GM18498 (cell line): Measurements from ENCODE around the gene IPCEF1.
"Not testable (repeated sequence)": the region's sequence is repeated elsewhere in the genome, so short reads cannot be mapped to it uniquely, and the experiment has no call there.

Experiments used
- ATAC-seq: cut with Tn5 transposase; IDR thresholded peaks from one replicate; pipeline ENCODE4 v1.9.1; 2021; ENCODE audit warnings: mild to moderate bottlenecking, moderate library complexity; ENCODE audit not compliant: unreplicated experiment

Gene IPCEF1

DNA sequence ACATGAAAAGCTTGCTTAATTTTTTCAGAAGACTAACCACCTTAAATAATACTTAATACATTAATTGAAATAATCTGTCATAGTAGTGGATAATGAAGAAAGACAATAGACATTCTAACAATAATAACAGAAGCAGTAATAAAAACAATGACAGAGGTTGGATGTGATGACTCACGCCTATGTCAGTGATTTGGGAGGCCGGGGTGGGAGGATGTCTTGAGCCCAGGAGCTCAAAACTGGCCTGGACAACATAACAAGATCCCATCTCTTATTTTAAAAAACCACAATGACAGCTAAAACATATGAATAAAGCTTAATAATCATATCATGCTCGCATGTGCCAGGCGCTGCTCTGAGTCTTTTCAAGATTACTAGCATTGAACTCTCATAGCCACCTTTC is 105.5 kb downstream of the IPCEF1 start:
- ATAC-seq, result no peak

DNA sequence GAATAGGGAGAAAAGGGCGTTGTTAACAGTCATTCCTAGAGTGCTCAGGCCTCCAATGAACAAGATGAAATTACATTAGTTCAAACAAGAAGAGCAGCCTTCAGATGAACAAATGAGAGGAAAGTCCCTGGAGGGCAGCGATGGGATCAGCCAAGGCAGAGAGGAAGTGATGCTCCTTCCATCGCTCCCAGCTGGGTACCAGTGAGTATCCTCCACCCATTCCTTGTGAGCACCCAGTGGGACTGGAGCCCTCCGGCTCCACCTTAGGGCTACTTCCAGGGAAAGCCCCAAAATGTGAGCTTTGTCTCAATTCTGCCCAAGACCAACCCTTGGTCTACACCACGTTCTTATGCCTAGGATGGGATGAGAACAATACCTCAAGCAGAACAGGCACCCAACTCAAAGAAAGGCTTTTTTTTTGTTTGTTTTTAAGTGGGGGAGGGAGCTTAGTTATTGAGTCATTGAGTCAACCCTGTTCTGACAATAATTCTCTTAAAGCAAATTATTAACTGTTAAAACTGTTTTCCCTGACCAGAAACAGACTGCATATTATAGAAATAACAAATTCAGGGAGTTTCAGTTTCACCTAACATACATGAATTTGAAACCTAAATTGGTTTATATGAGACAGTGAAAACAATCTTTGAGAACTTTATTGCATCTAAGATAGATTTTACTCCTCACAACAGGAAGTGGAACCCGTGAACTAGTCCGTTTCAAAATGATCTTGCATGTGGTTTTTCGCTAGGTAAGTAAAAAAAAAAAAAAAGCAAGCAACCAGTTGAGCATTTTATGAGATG is 106.9 kb downstream of the IPCEF1 start:
- ATAC-seq, result peak; percentile 65

DNA sequence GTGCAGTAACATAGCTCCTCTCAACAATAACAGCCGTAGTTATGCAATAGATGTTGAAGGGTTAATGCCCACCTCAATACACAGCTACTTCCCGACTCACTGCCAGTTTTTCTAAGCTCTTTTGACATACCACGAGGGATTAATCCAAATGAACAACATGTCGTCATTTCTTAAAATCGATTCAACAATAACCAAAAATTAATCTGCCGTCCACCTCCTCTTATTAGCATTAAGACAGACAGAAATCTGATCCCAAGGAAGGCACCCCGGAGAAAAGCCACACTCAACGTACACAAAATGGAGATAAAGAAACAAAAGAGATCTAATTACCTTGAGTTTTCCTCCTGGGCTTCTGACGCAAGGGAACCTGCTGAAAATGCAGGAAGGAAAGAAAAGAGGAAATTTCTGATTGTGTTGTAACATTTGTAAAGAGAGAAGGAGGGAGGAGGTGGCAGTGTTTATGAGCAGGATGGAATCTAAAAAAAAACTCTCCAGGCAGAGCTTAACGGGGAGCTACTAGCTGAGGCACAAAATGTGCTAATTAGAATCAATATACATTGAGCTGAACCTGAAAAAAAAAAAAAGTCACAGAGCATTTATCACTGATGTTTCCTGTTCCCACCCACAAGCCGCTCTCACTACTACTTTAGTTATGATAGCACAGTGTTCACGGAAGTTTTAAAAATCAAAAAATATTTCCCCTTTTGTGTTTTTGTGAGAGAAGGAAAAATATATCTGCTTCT is 109.3 kb downstream of the IPCEF1 start:
- ATAC-seq, result peak; percentile 39

DNA sequence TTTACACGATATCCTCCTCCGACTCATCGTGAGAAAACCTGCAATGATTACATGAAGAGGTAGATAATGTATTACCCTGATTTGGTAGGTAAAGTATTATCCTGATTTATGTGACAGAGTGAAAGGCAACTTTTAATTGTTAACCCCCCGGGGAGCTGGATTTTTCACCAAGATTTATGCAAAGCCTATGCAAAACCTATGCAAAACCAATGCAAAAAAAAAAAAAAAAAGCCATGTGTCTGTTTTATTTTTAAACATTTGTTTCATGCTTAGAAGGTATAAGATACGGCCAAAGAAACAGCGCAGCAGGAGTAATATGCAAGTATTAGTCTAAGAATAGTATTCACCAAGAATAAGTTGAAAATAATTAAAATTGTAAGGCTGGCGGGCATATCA is 109.9 kb downstream of the IPCEF1 start:
- ATAC-seq, result no peak

DNA sequence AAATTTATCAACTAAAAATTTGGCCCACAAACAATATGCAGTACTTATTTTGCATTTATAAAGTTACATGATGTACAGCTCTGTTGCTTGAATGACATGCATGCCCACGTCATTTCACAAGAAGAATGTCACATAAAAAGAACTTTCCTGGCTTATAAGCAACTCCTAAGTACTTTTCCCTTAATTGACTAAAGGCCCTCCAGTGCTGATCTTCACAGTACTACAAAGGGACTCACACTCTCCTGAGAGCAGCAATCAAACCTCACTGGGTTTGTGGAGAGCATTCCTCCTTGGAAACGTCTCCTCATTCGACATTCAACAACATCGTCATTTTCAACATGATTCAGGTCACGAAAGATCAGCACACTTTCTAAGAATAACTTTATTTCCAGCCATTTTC is 111.1 kb downstream of the IPCEF1 start:
- ATAC-seq, result no peak

DNA sequence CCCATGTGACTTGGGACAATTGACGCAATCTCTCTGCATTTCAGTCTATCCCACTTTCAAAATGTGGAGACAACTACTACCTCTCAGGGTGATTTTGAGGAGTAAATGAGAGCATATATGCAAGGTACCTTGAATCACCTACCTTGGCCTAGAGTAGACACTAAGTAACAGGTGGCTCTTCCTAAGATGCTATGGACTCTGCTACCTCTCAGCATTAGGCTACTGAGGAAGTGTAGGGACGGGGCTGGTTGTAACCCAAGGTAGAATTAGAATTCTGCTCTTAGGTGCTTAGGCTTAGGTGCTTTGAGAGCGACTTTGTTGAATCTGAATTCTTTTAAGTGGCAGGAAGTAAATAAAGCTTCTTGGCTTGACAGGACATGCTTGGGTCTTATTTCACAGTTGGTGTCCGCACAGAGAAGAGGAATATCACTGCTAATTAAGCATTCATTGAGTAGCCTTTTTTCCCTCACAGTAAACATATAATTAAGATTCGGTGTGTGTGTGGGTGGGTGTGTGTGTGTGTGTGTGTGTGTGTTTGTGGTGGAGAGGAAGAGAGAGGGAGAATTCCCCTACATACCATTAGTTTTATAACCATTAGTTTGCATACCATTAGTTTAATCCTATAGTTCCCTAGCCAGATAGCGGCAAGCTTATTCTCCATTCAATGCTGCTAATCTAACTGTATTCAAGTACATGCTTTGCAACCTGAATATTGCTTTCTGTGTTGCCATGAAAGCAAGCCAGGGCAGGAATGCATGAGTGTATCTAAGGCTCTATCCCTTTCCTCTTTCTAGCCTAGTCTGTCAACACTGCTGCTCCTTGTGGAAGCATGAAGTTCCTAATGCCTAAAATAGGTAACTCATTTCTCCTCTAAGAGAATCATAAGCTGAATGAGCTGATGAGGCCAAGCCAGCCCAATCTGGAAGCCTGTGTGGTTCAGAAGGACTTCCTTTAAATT is 112.5 kb downstream of the IPCEF1 start:
- no peak for ATAC-seq

DNA sequence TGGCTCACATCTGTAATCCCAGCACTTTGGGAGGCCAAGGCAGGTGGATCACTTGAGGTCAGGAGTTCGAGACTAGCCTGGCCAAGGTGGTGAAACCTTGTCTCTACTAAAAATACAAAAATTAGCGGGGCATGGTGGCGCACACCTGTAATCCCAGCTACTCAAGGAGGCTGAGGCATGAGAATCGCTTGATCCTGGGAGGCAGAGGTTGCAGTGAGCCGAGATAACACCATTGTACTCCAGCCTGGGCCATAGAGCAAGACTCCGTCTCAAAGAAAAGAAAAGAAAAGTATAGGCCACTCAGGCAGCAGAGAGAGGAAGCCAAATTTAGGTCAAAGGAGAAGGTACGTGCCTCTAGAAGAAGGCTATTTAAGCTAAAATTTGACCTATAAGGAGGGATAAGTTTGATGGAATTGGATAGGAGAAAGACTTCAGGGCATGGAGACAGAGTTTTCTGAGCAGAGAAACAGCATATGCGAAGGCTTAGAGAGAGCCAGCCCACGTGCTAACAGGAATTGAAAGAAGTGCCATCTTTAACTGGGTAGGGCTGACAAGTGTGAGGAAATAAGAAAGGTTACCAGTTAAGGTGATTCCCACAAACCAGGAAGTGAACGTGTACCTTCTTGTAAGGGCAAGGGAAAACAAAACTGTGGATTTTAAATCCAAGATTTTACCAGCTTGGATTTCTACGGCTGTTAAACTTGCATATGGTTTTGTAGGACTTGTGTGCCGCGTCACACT is 113.8 kb downstream of the IPCEF1 start:
- ATAC-seq, result no peak

DNA sequence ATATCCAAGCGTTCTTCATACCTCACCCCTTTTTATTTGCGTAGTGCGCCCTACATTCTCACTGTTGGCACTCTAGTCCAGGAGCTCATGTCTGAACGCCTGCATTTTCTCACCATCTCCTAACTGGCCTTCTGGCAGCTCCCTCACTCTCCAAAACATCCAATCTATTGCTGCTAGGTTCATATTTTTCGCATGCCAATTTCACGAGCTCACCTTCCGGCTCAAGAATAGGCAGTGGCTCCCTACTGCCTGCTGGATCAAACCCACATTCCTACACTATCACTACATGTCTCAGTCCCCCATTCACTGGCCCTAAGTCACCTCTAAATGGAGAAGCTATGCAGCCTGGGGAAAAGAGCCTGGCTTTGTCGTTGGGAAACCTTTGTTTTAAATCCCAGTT is 115.0 kb downstream of the IPCEF1 start:
- no peak for ATAC-seq

DNA sequence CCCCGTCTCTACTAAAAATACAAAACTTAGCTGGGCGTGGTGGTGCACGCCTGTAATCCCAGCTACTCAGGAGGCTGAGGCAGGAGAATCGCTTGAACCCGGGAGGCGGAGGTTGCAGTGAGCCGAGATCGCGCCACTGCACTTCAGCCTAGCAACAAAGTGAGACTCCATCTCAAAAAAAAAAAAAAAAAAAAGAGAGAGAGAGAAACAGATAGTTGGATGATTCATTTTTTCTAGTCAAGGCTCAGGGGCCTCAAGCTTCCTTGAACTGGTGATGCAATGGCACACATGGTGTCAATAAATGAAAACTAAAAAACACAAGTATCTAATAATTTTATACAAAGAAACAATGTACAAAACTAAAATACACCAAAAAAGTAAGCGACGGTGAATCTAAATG is 115.5 kb downstream of the IPCEF1 start:
- not testable (repeated sequence) for ATAC-seq

DNA sequence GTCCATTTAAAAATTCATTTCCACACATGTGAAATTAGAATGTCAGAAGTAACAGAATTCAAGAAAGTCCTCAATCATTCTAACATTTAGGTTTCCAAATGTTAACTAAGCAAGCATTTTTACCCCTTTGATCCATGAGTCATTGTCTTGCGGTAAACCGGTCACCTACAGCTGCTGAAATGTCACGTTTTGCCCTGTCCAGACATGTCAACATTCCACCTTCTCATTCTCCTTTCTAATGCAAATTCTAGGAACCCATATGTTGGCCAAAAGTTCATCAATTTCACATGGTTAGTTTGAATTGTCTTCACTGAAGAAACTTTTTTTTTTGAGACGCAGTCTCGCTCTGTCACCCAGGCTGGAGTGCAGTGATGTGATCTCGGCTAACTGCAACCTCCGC is 117.2 kb downstream of the IPCEF1 start:
- peak; percentile 48 for ATAC-seq

DNA sequence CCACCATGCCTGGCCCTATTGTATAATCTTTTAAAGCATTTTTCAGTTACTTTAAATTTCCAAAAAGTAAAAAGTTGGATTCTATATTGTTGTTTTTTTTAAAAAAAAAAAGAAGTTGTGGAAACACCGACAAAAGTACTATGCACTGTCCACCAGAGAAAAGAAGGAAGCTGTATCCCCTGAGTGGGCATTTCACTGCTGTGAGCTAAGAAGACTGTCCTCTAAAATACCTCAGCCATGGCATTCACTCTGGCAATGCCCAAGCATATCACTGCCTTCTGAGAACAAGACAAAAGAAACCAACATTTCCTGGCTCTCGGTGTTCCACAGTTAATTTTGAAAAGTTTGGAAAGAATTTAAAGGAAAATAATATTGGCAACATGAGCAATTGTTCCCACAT is 117.8 kb downstream of the IPCEF1 start:
- ATAC-seq, result no peak

DNA sequence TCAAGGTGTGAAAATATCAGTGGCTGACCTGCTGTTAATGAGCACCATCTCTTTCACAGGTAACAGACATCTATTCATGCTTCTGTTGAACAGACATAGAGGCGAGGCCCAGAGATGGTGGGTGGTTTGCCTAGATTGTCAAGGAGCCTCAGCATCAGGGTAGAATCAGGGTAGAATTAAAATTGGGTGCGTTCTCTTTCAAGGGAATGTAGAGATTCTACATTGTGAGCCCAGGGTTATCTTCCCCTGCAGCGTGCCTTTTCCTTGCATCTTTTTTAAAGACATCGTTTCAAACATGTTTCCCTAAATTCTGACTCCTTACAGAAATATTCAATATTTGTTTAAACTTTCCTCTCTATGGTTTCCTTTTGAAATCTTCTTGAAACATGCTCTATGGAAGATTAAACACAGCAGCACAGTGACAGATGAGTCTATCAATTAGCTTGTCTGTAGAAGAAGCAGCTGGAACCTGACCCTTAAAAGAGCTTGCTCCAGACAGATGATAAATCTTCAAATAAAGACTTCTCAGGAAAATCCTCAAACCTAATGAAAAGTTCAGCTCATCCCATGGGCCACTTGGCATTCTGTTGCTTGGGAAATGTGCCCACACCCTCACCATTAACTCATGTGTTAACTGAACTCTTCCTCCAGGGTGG is 119.8 kb downstream of the IPCEF1 start:
- no peak for ATAC-seq

DNA sequence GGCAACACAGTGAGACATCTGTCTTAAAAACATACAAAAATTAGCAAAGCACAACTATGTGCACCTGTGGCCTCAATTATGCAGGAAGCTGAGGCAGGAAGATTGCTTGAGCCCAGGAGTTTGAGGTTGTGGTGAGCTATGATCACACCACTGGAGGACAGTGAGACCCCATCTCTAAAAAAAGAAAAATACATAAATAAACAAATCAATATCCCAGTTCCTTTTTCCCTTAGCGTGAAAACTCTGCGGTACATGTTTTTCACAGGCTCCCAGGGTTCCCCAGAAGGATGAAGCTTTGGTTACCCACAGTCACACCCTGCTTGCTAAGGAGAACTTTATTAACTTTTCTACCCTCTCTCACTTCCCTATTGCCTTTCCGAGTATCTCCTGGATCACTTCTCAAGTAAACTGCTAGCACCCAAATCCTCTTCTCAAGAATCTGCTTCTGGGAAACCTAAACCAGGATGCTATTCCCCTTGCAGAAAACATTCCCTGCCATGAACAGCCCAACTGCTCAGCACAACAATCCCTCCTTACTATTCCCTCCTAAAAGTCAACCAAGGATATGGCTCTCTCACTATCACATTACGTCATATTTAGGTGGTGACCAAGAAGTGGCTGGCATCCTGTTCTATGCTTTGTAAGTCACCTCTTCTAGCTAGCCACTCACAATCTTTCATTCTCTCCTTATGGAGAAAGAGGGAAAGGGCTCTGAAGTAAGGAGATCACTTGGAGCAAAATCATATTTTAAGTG is 122.4 kb downstream of the IPCEF1 start:
- peak; percentile 66 for ATAC-seq

DNA sequence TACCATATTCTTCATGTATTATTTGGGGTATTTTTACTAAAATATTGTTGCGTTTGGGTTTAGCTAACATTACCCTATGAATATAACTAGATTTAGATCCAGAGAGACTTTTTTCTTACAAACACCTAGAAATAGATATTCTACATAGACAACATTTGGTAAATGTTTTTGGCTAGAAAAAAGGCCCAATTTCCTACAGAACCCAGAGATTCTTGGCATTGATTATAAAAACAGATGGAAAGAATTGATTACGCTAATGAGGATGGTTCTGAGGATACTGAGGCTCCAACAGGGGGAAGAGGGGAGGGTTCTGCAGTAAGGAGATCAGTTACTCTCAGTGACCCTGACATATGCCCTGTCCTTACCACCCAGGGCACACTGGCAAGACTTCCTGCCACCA is 123.2 kb downstream of the IPCEF1 start:
- no peak for ATAC-seq

DNA sequence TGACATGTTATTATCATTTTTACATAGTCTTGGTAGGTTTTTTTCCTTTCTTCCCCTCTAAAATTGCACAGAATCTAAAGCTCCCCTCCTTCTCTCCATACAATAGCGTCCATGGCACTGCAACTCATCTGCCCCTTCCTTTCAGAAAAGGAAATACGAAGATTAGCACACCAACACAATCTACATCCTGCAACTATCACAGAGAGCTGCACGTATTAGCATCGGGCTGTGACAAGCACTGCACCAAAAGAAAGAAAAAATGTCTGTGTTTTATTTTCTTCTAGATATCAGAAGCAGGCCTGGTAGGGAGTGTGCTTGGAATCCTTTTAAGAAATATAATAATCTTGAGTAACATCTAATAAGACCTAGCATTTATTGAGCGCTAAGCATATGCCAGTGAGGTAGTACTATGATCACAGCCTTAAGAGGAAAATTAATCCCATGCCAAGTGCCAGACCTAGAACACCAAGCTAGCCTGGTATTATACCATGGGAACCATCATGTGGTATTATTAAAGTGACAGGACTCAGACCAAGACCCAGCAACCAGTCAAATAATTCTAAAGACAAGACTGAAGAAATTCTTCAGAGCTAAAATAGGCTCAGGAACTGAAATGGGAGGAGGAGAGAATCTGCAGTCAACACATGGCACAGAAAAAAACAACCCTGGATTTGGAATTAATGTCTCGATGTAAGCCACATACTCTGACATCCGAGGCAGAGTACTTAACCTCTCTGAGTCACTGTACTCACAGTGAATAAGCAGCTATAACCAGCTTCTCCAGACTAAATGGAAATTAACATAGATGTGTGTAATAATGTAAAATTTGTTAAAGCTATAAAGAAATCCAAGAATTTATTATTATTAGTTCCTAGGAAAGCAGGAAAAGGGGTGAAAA is 124.3 kb downstream of the IPCEF1 start:
- ATAC-seq, result no peak

DNA sequence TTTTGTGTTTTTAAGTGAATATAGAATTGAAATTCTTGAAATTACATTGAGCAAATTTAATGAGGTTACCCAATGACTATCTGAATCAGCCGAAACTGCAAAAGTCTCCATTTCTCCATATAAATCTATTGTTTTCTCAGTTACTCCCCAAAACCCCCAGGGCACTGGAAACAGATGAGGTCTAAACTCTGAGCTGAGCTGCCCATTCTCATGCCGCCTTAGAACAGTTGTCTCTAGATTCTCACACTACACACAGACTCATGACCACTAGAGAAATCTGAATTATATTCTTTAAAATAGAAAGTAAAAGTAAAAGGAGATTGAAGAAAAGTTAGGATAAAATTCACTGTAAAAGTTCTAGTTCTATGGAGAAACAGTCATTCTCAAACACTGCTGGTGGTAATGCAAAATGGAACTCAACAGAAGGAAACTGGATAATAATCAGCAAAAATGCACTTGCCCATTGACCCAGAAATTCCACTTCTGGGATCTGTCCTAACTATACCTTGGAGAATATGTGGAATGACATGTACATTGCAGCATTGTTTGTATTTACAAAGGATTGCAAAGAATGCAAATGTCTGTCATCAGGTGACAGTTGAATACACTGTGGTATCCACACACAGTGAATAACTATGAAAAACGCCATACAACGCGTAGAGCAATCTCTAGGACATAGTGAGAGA is 125.5 kb downstream of the IPCEF1 start:
- ATAC-seq, result no peak

DNA sequence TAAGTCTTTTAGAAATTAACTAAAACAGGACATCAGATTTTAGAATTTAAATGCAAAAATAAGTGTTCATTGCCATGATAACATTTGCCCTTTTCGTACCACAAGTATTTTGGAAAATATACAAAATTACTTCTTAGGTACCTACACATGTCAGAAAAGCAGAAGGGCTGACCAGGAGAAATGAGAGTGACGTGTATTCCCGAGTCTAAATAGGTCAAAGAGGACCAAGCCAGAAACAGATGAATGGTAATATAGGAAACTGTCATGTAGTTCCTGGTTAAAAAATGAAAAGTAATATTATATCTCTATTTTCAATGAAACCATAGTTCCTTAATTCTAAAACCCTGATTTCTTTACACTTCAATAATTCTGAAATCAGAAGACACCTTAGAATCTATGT is 126.2 kb downstream of the IPCEF1 start:
- ATAC-seq, result no peak

DNA sequence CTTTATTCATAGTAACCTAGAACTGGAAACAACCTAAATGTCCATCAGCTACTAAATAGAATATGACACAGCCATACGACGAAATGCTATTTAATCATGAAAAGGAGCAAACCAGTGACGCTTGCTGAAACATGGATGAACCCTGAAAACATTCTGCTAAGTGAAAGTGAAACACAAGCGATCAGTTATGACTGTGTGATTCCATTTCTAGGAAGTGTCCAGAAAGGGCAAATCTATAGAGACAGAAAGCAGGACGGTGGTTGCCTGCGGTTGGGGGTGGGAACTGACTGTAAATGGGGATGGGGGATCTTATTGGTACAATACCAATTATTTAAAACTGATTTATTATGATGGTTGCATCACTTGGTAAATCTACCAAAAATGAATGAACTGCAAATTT is 126.8 kb downstream of the IPCEF1 start:
- peak; percentile 62 for ATAC-seq
